ENCODE measurements around the gene SLC27A2.

DNA sequence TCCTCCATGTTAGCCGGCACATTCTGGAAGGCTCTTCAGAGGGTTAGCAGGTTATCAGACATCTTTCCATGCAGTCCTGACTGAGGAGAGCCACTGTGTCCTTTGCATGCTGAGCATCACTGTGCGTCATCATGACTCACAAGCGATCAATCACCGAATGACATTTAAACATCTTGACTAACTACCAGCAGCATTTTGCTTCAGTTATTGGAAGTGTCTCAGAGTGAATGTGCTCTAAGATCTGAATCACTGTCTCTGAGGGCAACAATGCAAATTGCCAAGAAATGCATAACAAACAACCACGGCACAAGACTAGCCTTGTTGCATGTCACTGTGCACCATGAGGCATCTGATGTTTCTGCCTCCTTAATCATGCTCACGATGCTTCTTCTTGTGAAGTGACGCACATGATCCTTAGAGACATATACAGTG lies 44.6 kb upstream of the SLC27A2 start:
- TF ChIP-seq, protein P1, sequence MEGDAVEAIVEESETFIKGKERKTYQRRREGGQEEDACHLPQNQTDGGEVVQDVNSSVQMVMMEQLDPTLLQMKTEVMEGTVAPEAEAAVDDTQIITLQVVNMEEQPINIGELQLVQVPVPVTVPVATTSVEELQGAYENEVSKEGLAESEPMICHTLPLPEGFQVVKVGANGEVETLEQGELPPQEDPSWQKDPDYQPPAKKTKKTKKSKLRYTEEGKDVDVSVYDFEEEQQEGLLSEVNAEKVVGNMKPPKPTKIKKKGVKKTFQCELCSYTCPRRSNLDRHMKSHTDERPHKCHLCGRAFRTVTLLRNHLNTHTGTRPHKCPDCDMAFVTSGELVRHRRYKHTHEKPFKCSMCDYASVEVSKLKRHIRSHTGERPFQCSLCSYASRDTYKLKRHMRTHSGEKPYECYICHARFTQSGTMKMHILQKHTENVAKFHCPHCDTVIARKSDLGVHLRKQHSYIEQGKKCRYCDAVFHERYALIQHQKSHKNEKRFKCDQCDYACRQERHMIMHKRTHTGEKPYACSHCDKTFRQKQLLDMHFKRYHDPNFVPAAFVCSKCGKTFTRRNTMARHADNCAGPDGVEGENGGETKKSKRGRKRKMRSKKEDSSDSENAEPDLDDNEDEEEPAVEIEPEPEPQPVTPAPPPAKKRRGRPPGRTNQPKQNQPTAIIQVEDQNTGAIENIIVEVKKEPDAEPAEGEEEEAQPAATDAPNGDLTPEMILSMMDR (IDR thresholded peaks at IDR 0.05 in 4 of 5, conservative IDR thresholded peaks at IDR 0.05 in 1 of 5) = no peak
- TF ChIP-seq POLR2A (IDR thresholded peaks at IDR 0.05) = no peak
